Endodermal cell (in vitro differentiated cells): ENCODE results near the gene EFCAB10. TPM values are rescaled to one million over a fixed set of nuclear protein-coding genes. Genes with fewer than 3 reads are reported as not detected.
A peak's percentile ranks its signal among the peaks of the same experiment; 100 is the strongest.
"Not testable (repeated sequence)": the region's sequence is repeated elsewhere in the genome, so short reads cannot be mapped to it uniquely, and the experiment has no call there.

ENCODE experiments used
- DNase-seq: peaks from one replicate; pipeline ENCODE4 v3.0.0-alpha.2; 2017
- H3K27ac ChIP-seq: 2 replicates; pipeline ENCODE4 v1.5.1; 2013; ENCODE audit warnings: mild to moderate bottlenecking, low read depth, low read length, moderate library complexity
- H3K27me3 ChIP-seq: 2 replicates; pipeline ENCODE4 v1.6.1; 2013; ENCODE audit warnings: mild to moderate bottlenecking, low read length, moderate library complexity; ENCODE audit not compliant: insufficient read depth, control insufficient read depth, poor library complexity, severe bottlenecking
- H3K36me3 ChIP-seq: 2 replicates; pipeline ENCODE4 v1.7.0; 2013; ENCODE audit warnings: mild to moderate bottlenecking, low read length, moderate library complexity; ENCODE audit not compliant: control insufficient read depth, insufficient read depth
- H3K4me1 ChIP-seq: one replicate; pipeline ENCODE4 v1.7.0; 2013; ENCODE audit warnings: low read length; ENCODE audit not compliant: control insufficient read depth, insufficient read depth
- H3K4me3 ChIP-seq: 2 replicates; pipeline ENCODE4 v1.5.1; 2013; ENCODE audit warnings: mild to moderate bottlenecking, low read length, moderate library complexity
- H3K9ac ChIP-seq: 2 replicates; pipeline ENCODE4 v1.6.1; 2013; ENCODE audit warnings: mild to moderate bottlenecking, low read length, moderate library complexity; ENCODE audit not compliant: poor library complexity, severe bottlenecking; ENCODE audit errors: extremely low read depth
- H3K9me3 ChIP-seq: 2 replicates; pipeline ENCODE4 v1.6.1; 2013; ENCODE audit warnings: mild to moderate bottlenecking, low read length, moderate library complexity; ENCODE audit not compliant: control insufficient read depth
- H3K27ac Mint-ChIP-seq: 2 replicates; pipeline ENCODE4 v1.8.0; 2020; ENCODE audit warnings: mixed read lengths
- H3K27me3 Mint-ChIP-seq: 2 replicates; pipeline ENCODE4 v1.8.0; 2021; ENCODE audit warnings: mild to moderate bottlenecking, mixed read lengths; ENCODE audit not compliant: insufficient read depth
- H3K36me3 Mint-ChIP-seq: 2 replicates; pipeline ENCODE4 v1.8.0; 2020; ENCODE audit warnings: low read depth, mixed read lengths
- H3K4me1 Mint-ChIP-seq: 2 replicates; pipeline ENCODE4 v1.8.0; 2020; ENCODE audit warnings: mixed read lengths
- H3K4me3 Mint-ChIP-seq: 2 replicates; pipeline ENCODE4 v1.8.0; 2020; ENCODE audit warnings: mild to moderate bottlenecking, moderate library complexity, mixed read lengths
- H3K9me3 Mint-ChIP-seq: 2 replicates; pipeline ENCODE4 v1.8.0; 2020; ENCODE audit warnings: mild to moderate bottlenecking, mixed read lengths
- CTCF ChIP-seq: fragments of 200-600 bp; sonication (generic); conservative IDR thresholded peaks from 2 replicates; pipeline ENCODE4 v1.5.0; 2021; ENCODE audit warnings: antibody characterized with exemption, mild to moderate bottlenecking
- WGBS, 2 experiments: methylation state at CpG; one replicate each; pipeline versions ENCODE4 v1.1.5 to v1.1.7; 2013; ENCODE audit warnings: missing lambda C conversion rate in 2 of 2, mixed read lengths in 1 of 2; ENCODE audit not compliant: insufficient coverage in 1 of 2, insufficient read length in 1 of 2; 5-methylcytosine and 5-hydroxymethylcytosine counted together
- total RNA-seq, 2 donors: library from RNA; stranded (reverse); fragmentation: NEBNext Ultra II Directional in 1 of 2; extraction: Animal tissue kit (Norgen Biotek cat#: 25700) in 1 of 2; gene quantifications; 2 replicates in 1 of 2; 3 replicates in 1 of 2; pipeline ENCODE4 v1.2.1, GENCODE V29; 2021

The EFCAB10 gene
- total RNA-seq, 2 donors from 2014 or later = 0.68 to 0.89 TPM

GRCh38 chr7:105519353-105519752, 61.9 kb downstream of the EFCAB10 start:
- Histone ChIP-seq H3K36me3 (peaks cover 13% of the 10 kb centered on the region), H3K27me3 (no peaks in the 10 kb centered on the region), H3K9ac (no peak overlapping the region), H3K27ac (no peak overlapping the region), H3K4me3 (no peak overlapping the region), H3K9me3 (no peaks in the 10 kb centered on the region), H3K4me1 (no peaks in the 10 kb centered on the region)
- Mint-ChIP-seq H3K9me3 (no peaks in the 10 kb centered on the region), H3K27me3 (no peaks in the 10 kb centered on the region), H3K4me1 (peaks cover 7% of the 10 kb centered on the region), H3K36me3 (peaks cover 28% of the 10 kb centered on the region), H3K27ac (peak overlapping the region; percentile 19), H3K4me3 (peak overlapping the region; percentile 31)
- WGBS, 2 experiments = 91 to 95% methylated on average over 6 of the region's 6 CpGs
- DNase-seq = no peak
- no peak for TF ChIP-seq CTCF

- peaks cover 39% of the 10 kb centered on the region for H3K36me3 Mint-ChIP-seq
- H3K4me1 ChIP-seq, H3K4me3 Mint-ChIP-seq, H3K4me1 Mint-ChIP-seq, H3K9me3 ChIP-seq, H3K27ac Mint-ChIP-seq, H3K9me3 Mint-ChIP-seq, H3K27me3 Mint-ChIP-seq, DNase-seq, H3K27me3 ChIP-seq, H3K27ac ChIP-seq, H3K4me3 ChIP-seq, H3K9ac ChIP-seq: not testable (repeated sequence)
- 96 to 97% methylated on average over 4 to 6 of the region's 7 CpGs for WGBS, 2 experiments
- peaks cover 13% of the 10 kb centered on the region for H3K36me3 ChIP-seq
Observed at GRCh38 chr7:105515610-105516009, 65.7 kb downstream of the EFCAB10 start.

Other genes starting within 250 kb of the EFCAB10 start
- gene SRPK2, start 192.6 kb downstream of the EFCAB10 start, total RNA-seq = 10 to 100 TPM; 60.3 to 76.2 TPM
- gene PUS7, start 59.2 kb downstream of the EFCAB10 start, total RNA-seq = 10 to 100 TPM; 30.0 to 38.7 TPM
- gene RINT1, start 49.3 kb downstream of the EFCAB10 start, total RNA-seq = 10 to 100 TPM; 21.0 to 26.0 TPM